GM12872 (cell line): ENCODE data around the gene NFIC.

Experiments
- TF ChIP-seq, protein P1 (sequence below): IDR thresholded peaks from 3 replicates; pipeline ENCODE4 v1.5.1; 2011; ENCODE audit warnings: low read depth, mild to moderate bottlenecking, low read length, moderate library complexity; ENCODE audit not compliant: insufficient read depth

Gene NFIC

GRCh38 chr19:3464587-3465235 lies 98.3 kb downstream of the NFIC start:
- TF ChIP-seq, protein P1, sequence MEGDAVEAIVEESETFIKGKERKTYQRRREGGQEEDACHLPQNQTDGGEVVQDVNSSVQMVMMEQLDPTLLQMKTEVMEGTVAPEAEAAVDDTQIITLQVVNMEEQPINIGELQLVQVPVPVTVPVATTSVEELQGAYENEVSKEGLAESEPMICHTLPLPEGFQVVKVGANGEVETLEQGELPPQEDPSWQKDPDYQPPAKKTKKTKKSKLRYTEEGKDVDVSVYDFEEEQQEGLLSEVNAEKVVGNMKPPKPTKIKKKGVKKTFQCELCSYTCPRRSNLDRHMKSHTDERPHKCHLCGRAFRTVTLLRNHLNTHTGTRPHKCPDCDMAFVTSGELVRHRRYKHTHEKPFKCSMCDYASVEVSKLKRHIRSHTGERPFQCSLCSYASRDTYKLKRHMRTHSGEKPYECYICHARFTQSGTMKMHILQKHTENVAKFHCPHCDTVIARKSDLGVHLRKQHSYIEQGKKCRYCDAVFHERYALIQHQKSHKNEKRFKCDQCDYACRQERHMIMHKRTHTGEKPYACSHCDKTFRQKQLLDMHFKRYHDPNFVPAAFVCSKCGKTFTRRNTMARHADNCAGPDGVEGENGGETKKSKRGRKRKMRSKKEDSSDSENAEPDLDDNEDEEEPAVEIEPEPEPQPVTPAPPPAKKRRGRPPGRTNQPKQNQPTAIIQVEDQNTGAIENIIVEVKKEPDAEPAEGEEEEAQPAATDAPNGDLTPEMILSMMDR, result no peak

DNA sequence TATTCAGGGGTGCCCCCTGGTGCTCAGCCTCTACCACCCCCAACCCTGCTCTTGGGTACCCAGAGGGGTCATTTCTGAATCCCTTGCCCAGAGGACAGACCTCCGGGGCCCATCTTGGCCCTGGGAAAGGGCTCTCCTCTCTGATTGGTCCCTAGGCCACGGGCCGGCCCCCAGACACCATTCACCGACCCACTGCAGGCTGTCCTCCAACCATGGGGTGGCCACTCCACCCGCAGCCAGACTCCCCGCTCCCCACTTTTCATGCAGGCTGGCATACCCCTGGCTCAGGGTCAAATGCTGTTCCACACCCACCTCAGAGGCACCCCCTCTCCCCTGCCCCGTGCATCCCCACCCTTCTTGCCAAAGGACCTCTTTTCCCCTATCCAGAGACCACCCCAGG lies 99.2 kb downstream of the NFIC start:
- TF ChIP-seq, protein P1, result no peak

GRCh38 chr19:3466635-3467034 lies 100.3 kb downstream of the NFIC start:
- TF ChIP-seq, protein P1, result no peak

GRCh38 chr19:3467437-3468198 lies 101.2 kb downstream of the NFIC start:
- TF ChIP-seq, protein P1, result no peak

DNA sequence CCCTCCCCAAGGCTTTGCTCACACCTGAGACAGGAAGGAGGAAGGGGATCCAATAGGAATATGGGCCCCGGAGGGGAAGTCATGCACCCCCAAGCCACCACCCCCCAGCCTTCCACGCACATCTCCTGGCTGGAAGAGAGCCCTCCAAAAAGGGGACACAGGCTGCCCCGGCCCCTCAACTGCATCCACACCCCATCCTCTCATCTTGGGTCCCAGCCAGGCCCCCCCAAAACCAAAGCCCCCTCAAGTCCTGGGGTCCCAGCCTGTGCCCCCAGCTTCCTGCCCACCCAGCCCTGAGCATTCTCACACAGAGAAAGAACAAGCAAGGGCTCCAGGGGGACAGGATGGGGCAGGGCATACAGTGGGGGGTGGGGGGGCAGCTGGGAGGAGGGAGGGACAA lies 101.8 kb downstream of the NFIC start:
- TF ChIP-seq, protein P1, result no peak

- TF ChIP-seq, protein P1, result no peak
Measured at GRCh38 chr19:3469638-3470499, 103.5 kb downstream of the NFIC start.
